ENCODE measurements around the gene TEKT5.

DNA sequence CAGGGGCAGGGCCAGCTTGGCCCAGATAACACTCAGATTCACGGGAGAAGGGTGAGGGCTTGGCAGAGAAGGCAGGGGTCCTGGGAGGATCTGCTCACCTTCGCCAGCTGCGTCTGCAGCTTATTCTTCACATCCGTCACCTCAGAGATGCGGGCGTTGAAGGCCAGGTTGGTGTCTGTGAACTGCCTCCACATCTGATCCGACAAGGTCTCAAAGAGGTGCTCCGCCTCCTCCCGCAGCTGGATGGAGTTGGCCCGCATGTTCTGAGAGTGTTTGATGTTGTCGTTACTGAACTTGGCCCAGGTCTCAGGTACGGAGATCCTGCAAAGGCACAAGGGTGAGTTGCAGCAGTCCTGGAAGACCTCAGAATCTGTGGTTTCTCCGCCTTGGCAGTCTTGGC is 18.9 kb downstream of the TEKT5 start:
- TF ChIP-seq CTCF (IDR thresholded peaks at IDR 0.05; ENCODE audit: insufficient read depth, low read length, poor library complexity, severe bottlenecking): no peak
- TF ChIP-seq EZH2phosphoT487 (conservative IDR thresholded peaks at IDR 0.05; ENCODE audit: low read length): no peak

All from SU-DHL-6 (cell line).